Measurements from ENCODE around the gene GIT1. TPM values are rescaled to one million over a fixed set of nuclear protein-coding genes. Genes with fewer than 3 reads are reported as not detected.

The GIT1 gene
- total RNA-seq, 1 donor from 2014 or later: 44.8 TPM

- no peak for DNase-seq (ENCODE audit: low read depth, low spot score)
Observed at GRCh38 chr17:29533976-29534375, 55.5 kb downstream of the GIT1 start.

GRCh38 chr17:29526322-29526721, 63.1 kb downstream of the GIT1 start:
- DNase-seq (ENCODE audit: low read depth, low spot score): no peak

GRCh38 chr17:29524692-29525091, 64.8 kb downstream of the GIT1 start:
- no peak for DNase-seq (ENCODE audit: low read depth, low spot score)

Other genes starting within 250 kb of the GIT1 start
- 54.0 and 62.6 TPM in 2 replicates for gene TAOK1, start 199.3 kb downstream of the GIT1 start, total RNA-seq
- 7.1 and 9.1 TPM in 2 replicates for gene ABHD15, start 22.6 kb downstream of the GIT1 start, total RNA-seq
- gene TP53I13, start 20.9 kb downstream of the GIT1 start, total RNA-seq: 32.2 and 40.9 TPM in 2 replicates
- 12.3 and 19.1 TPM in 2 replicates for gene ANKRD13B, start 3.5 kb upstream of the GIT1 start, total RNA-seq
- 1.3 and 3.4 TPM in 2 replicates for gene CORO6, start 33.3 kb upstream of the GIT1 start, total RNA-seq